ENCODE results near the gene CFAP54.
"Not testable (repeated sequence)": the region's sequence is repeated elsewhere in the genome, so short reads cannot be mapped to it uniquely, and the experiment has no call there.

CFAP54 gene

GRCh38 chr12:96457191-96457930 is 32.0 kb upstream of the CFAP54 start:
- Histone ChIP-seq H3K4me3 (ENCODE audit: low read length) (no peak overlapping the region), H3K27me3 (ENCODE audit: control insufficient read depth, insufficient read depth, low read length) (no peaks in the 10 kb centered on the region), H3K27ac (ENCODE audit: low read length) (no peak overlapping the region), H3K4me1 (ENCODE audit: control insufficient read depth, insufficient read depth, low read length) (no peaks in the 10 kb centered on the region), H3K9me3 (ENCODE audit: control insufficient read depth, insufficient read depth, low read length) (no peaks in the 10 kb centered on the region), H3K36me3 (ENCODE audit: control insufficient read depth, insufficient read depth, low read length) (no peaks in the 10 kb centered on the region)
- WGBS (ENCODE audit: insufficient coverage, insufficient read length), result no CpG with 5 or more reads among the region's 4 CpGs
- no peak for DNase-seq (ENCODE audit: low read depth, low spot score)

- not testable (repeated sequence) for H3K36me3 ChIP-seq (ENCODE audit: control insufficient read depth, insufficient read depth, low read length); DNase-seq (ENCODE audit: low read depth, low spot score); H3K27me3 ChIP-seq (ENCODE audit: control insufficient read depth, insufficient read depth, low read length); H3K9me3 ChIP-seq (ENCODE audit: control insufficient read depth, insufficient read depth, low read length); H3K4me1 ChIP-seq (ENCODE audit: control insufficient read depth, insufficient read depth, low read length); H3K4me3 ChIP-seq (ENCODE audit: low read length); H3K27ac ChIP-seq (ENCODE audit: low read length)
- WGBS (ENCODE audit: insufficient coverage, insufficient read length), result no CpG with 5 or more reads among the region's 6 CpGs
Measured at GRCh38 chr12:96459281-96459680, 30.1 kb upstream of the CFAP54 start.

- no peak overlapping the region for H3K4me3 ChIP-seq (ENCODE audit: low read length)
- DNase-seq (ENCODE audit: low read depth, low spot score), result no peak
- no peaks in the 10 kb centered on the region for H3K9me3 ChIP-seq (ENCODE audit: control insufficient read depth, insufficient read depth, low read length)
- H3K27ac ChIP-seq (ENCODE audit: low read length), result no peak overlapping the region
- WGBS (ENCODE audit: insufficient coverage, insufficient read length), result no CpG with 5 or more reads among the region's 7 CpGs
- H3K4me1 ChIP-seq (ENCODE audit: control insufficient read depth, insufficient read depth, low read length), result no peaks in the 10 kb centered on the region
- no peaks in the 10 kb centered on the region for H3K36me3 ChIP-seq (ENCODE audit: control insufficient read depth, insufficient read depth, low read length)
- no peaks in the 10 kb centered on the region for H3K27me3 ChIP-seq (ENCODE audit: control insufficient read depth, insufficient read depth, low read length)
Measured at GRCh38 chr12:96462571-96463280, 26.7 kb upstream of the CFAP54 start.

- Histone ChIP-seq H3K4me1 (ENCODE audit: control insufficient read depth, insufficient read depth, low read length) (no peaks in the 10 kb centered on the region), H3K27me3 (ENCODE audit: control insufficient read depth, insufficient read depth, low read length) (no peaks in the 10 kb centered on the region), H3K9me3 (ENCODE audit: control insufficient read depth, insufficient read depth, low read length) (no peaks in the 10 kb centered on the region), H3K27ac (ENCODE audit: low read length) (no peak overlapping the region), H3K36me3 (ENCODE audit: control insufficient read depth, insufficient read depth, low read length) (no peaks in the 10 kb centered on the region), H3K4me3 (ENCODE audit: low read length) (no peak overlapping the region)
- WGBS (ENCODE audit: insufficient coverage, insufficient read length), result no CpG with 5 or more reads among the region's 3 CpGs
- DNase-seq (ENCODE audit: low read depth, low spot score), result no peak
Measured at GRCh38 chr12:96465896-96466295, 23.5 kb upstream of the CFAP54 start.

- Histone ChIP-seq H3K27me3 (ENCODE audit: control insufficient read depth, insufficient read depth, low read length) (no peaks in the 10 kb centered on the region), H3K27ac (ENCODE audit: low read length) (no peak overlapping the region), H3K4me3 (ENCODE audit: low read length) (no peak overlapping the region), H3K9me3 (ENCODE audit: control insufficient read depth, insufficient read depth, low read length) (no peaks in the 10 kb centered on the region), H3K36me3 (ENCODE audit: control insufficient read depth, insufficient read depth, low read length) (no peaks in the 10 kb centered on the region), H3K4me1 (ENCODE audit: control insufficient read depth, insufficient read depth, low read length) (no peaks in the 10 kb centered on the region)
- no peak for DNase-seq (ENCODE audit: low read depth, low spot score)
- no CpG with 5 or more reads among the region's 3 CpGs for WGBS (ENCODE audit: insufficient coverage, insufficient read length)
Measured at GRCh38 chr12:96466939-96467751, 22.2 kb upstream of the CFAP54 start.

- Histone ChIP-seq H3K9me3 (ENCODE audit: control insufficient read depth, insufficient read depth, low read length) (no peaks in the 10 kb centered on the region), H3K4me3 (ENCODE audit: low read length) (no peak overlapping the region), H3K27me3 (ENCODE audit: control insufficient read depth, insufficient read depth, low read length) (no peaks in the 10 kb centered on the region), H3K4me1 (ENCODE audit: control insufficient read depth, insufficient read depth, low read length) (no peaks in the 10 kb centered on the region), H3K27ac (ENCODE audit: low read length) (no peak overlapping the region), H3K36me3 (ENCODE audit: control insufficient read depth, insufficient read depth, low read length) (no peaks in the 10 kb centered on the region)
- no CpG with 5 or more reads among the region's 2 CpGs for WGBS (ENCODE audit: insufficient coverage, insufficient read length)
- no peak for DNase-seq (ENCODE audit: low read depth, low spot score)
Measured at GRCh38 chr12:96471368-96472050, 17.9 kb upstream of the CFAP54 start.

- H3K36me3 ChIP-seq (ENCODE audit: control insufficient read depth, insufficient read depth, low read length), result no peaks in the 10 kb centered on the region
- H3K27me3 ChIP-seq (ENCODE audit: control insufficient read depth, insufficient read depth, low read length), result no peaks in the 10 kb centered on the region
- no peak overlapping the region for H3K27ac ChIP-seq (ENCODE audit: low read length)
- no peak for DNase-seq (ENCODE audit: low read depth, low spot score)
- WGBS (ENCODE audit: insufficient coverage, insufficient read length), result no CpG with 5 or more reads among the region's 5 CpGs
- H3K9me3 ChIP-seq (ENCODE audit: control insufficient read depth, insufficient read depth, low read length), result no peaks in the 10 kb centered on the region
- H3K4me1 ChIP-seq (ENCODE audit: control insufficient read depth, insufficient read depth, low read length), result no peaks in the 10 kb centered on the region
- no peak overlapping the region for H3K4me3 ChIP-seq (ENCODE audit: low read length)
Measured at GRCh38 chr12:96472384-96472783, 17.0 kb upstream of the CFAP54 start.

- no CpG with 5 or more reads among the region's 4 CpGs for WGBS (ENCODE audit: insufficient coverage, insufficient read length)
- Histone ChIP-seq H3K27me3 (ENCODE audit: control insufficient read depth, insufficient read depth, low read length) (no peaks in the 10 kb centered on the region), H3K4me3 (ENCODE audit: low read length) (no peak overlapping the region), H3K36me3 (ENCODE audit: control insufficient read depth, insufficient read depth, low read length) (no peaks in the 10 kb centered on the region), H3K27ac (ENCODE audit: low read length) (no peak overlapping the region), H3K9me3 (ENCODE audit: control insufficient read depth, insufficient read depth, low read length) (no peaks in the 10 kb centered on the region), H3K4me1 (ENCODE audit: control insufficient read depth, insufficient read depth, low read length) (no peaks in the 10 kb centered on the region)
- no peak for DNase-seq (ENCODE audit: low read depth, low spot score)
Measured at GRCh38 chr12:96473394-96474093, 15.8 kb upstream of the CFAP54 start.

- no peaks in the 10 kb centered on the region for H3K36me3 ChIP-seq (ENCODE audit: control insufficient read depth, insufficient read depth, low read length)
- no CpG with 5 or more reads among the region's 4 CpGs for WGBS (ENCODE audit: insufficient coverage, insufficient read length)
- DNase-seq (ENCODE audit: low read depth, low spot score), result no peak
- no peaks in the 10 kb centered on the region for H3K4me1 ChIP-seq (ENCODE audit: control insufficient read depth, insufficient read depth, low read length)
- no peak overlapping the region for H3K4me3 ChIP-seq (ENCODE audit: low read length)
- H3K27ac ChIP-seq (ENCODE audit: low read length), result no peak overlapping the region
- no peaks in the 10 kb centered on the region for H3K27me3 ChIP-seq (ENCODE audit: control insufficient read depth, insufficient read depth, low read length)
- no peaks in the 10 kb centered on the region for H3K9me3 ChIP-seq (ENCODE audit: control insufficient read depth, insufficient read depth, low read length)
Measured at GRCh38 chr12:96474206-96474605, 15.2 kb upstream of the CFAP54 start.

- no peaks in the 10 kb centered on the region for H3K36me3 ChIP-seq (ENCODE audit: control insufficient read depth, insufficient read depth, low read length)
- no peak overlapping the region for H3K4me3 ChIP-seq (ENCODE audit: low read length)
- DNase-seq (ENCODE audit: low read depth, low spot score), result no peak
- H3K4me1 ChIP-seq (ENCODE audit: control insufficient read depth, insufficient read depth, low read length), result no peaks in the 10 kb centered on the region
- WGBS (ENCODE audit: insufficient coverage, insufficient read length), result no CpG with 5 or more reads among the region's 3 CpGs
- no peaks in the 10 kb centered on the region for H3K27me3 ChIP-seq (ENCODE audit: control insufficient read depth, insufficient read depth, low read length)
- H3K27ac ChIP-seq (ENCODE audit: low read length), result no peak overlapping the region
- H3K9me3 ChIP-seq (ENCODE audit: control insufficient read depth, insufficient read depth, low read length), result no peaks in the 10 kb centered on the region
Measured at GRCh38 chr12:96478011-96478410, 11.4 kb upstream of the CFAP54 start.

All from iPS DF 6.9 (cell line).